ENCODE measurements around the gene MGAM2. TPM values are rescaled to one million over a fixed set of nuclear protein-coding genes. Genes with fewer than 3 reads are reported as not detected.

MGAM2 gene
- total RNA-seq, 2 donors from 2014 or later: 0.15 to 0.40 TPM

- Mint-ChIP-seq H3K4me3 (no peak overlapping the region), H3K27me3 (ENCODE audit: insufficient read depth) (peaks cover 13% of the 10 kb centered on the region), H3K9me3 (no peaks in the 10 kb centered on the region), H3K36me3 (ENCODE audit: low read depth) (no peaks in the 10 kb centered on the region), H3K4me1 (peaks cover 6% of the 10 kb centered on the region), H3K27ac (no peak overlapping the region)
- no peak overlapping the region for H3K4me3 ChIP-seq (ENCODE audit: low read length)
- peaks cover 6% of the 10 kb centered on the region for H3K27me3 ChIP-seq (ENCODE audit: control insufficient read depth, insufficient read depth, low read length, poor library complexity, severe bottlenecking)
- DNase-seq: no peak
- WGBS, 2 experiments (ENCODE audit: insufficient coverage in 1 of 2, insufficient read length in 1 of 2): 91 to 92% methylated on average over 4 to 10 of the region's 10 CpGs
- no peak overlapping the region for H3K9ac ChIP-seq (ENCODE audit: extremely low read depth, low read length, poor library complexity, severe bottlenecking)
- H3K36me3 ChIP-seq (ENCODE audit: control insufficient read depth, insufficient read depth, low read length): no peaks in the 10 kb centered on the region
- no peaks in the 10 kb centered on the region for H3K9me3 ChIP-seq (ENCODE audit: control insufficient read depth, low read length)
- no peaks in the 10 kb centered on the region for H3K4me1 ChIP-seq (ENCODE audit: control insufficient read depth, insufficient read depth, low read length)
- no peak for TF ChIP-seq CTCF (conservative IDR thresholded peaks at IDR 0.05)
- no peak overlapping the region for H3K27ac ChIP-seq (ENCODE audit: low read depth, low read length)
Observed at GRCh38 chr7:142243823-142244222, 132.3 kb downstream of the MGAM2 start.

GRCh38 chr7:142248166-142249160 lies 136.9 kb downstream of the MGAM2 start:
- H3K9me3 Mint-ChIP-seq: no peaks in the 10 kb centered on the region
- Histone ChIP-seq H3K27me3 (ENCODE audit: control insufficient read depth, insufficient read depth, low read length, poor library complexity, severe bottlenecking) (no peaks in the 10 kb centered on the region), H3K9me3 (ENCODE audit: control insufficient read depth, low read length) (no peaks in the 10 kb centered on the region), H3K9ac (ENCODE audit: extremely low read depth, low read length, poor library complexity, severe bottlenecking) (no peak overlapping the region), H3K4me1 (ENCODE audit: control insufficient read depth, insufficient read depth, low read length) (no peaks in the 10 kb centered on the region), H3K27ac (ENCODE audit: low read depth, low read length) (no peak overlapping the region), H3K4me3 (ENCODE audit: low read length) (no peak overlapping the region), H3K36me3 (ENCODE audit: control insufficient read depth, insufficient read depth, low read length) (no peaks in the 10 kb centered on the region)
- H3K36me3 Mint-ChIP-seq (ENCODE audit: low read depth): no peaks in the 10 kb centered on the region
- H3K4me3 Mint-ChIP-seq: no peak overlapping the region
- peak; percentile 37 for TF ChIP-seq CTCF (conservative IDR thresholded peaks at IDR 0.05)
- H3K27ac Mint-ChIP-seq: no peak overlapping the region
- DNase-seq: peak; percentile 71
- H3K27me3 Mint-ChIP-seq (ENCODE audit: insufficient read depth): peaks cover 9% of the 10 kb centered on the region
- peaks cover 6% of the 10 kb centered on the region for H3K4me1 Mint-ChIP-seq
- WGBS, 2 experiments (ENCODE audit: insufficient coverage in 1 of 2, insufficient read length in 1 of 2): 85 to 86% methylated on average over 6 to 7 of the region's 7 CpGs

DNA sequence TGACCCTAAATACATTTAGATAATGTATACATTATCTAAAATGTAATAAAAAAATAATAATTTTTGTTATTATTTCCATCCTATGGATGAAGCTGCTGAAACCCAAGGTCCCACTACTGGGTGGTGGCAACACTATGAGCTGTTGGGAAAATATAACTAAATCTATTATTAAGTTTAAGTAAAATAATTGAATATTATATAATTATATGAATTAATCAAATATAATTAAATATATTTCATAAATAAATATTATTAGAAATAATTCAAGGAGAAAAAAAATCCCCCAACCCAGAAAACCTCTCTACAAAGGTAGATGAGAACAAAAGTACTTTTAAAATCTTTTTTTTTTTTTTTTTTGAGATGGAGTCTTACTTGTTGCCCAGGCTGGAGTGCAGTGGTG lies 138.4 kb downstream of the MGAM2 start:
- Histone ChIP-seq H3K4me3 (ENCODE audit: low read length) (no peak overlapping the region), H3K9me3 (ENCODE audit: control insufficient read depth, low read length) (no peaks in the 10 kb centered on the region), H3K36me3 (ENCODE audit: control insufficient read depth, insufficient read depth, low read length) (no peaks in the 10 kb centered on the region), H3K27me3 (ENCODE audit: control insufficient read depth, insufficient read depth, low read length, poor library complexity, severe bottlenecking) (no peaks in the 10 kb centered on the region), H3K27ac (ENCODE audit: low read depth, low read length) (no peak overlapping the region), H3K9ac (ENCODE audit: extremely low read depth, low read length, poor library complexity, severe bottlenecking) (no peak overlapping the region), H3K4me1 (ENCODE audit: control insufficient read depth, insufficient read depth, low read length) (no peaks in the 10 kb centered on the region)
- Mint-ChIP-seq H3K4me1 (peaks cover 6% of the 10 kb centered on the region), H3K27ac (no peak overlapping the region), H3K9me3 (no peaks in the 10 kb centered on the region), H3K36me3 (ENCODE audit: low read depth) (no peaks in the 10 kb centered on the region), H3K4me3 (no peak overlapping the region), H3K27me3 (ENCODE audit: insufficient read depth) (peaks cover 5% of the 10 kb centered on the region)
- DNase-seq: no peak
- no peak for TF ChIP-seq CTCF (conservative IDR thresholded peaks at IDR 0.05)

All from endodermal cell (in vitro differentiated cells).